GM12892 (cell line): ENCODE results near the gene FAAP24.

ENCODE experiments used
- POLR2A ChIP-seq: IDR thresholded peaks from 2 replicates; pipeline ENCODE4 v1.6.1; 2011; ENCODE audit warnings: low read depth, low read length, control low read depth
- POLR2AphosphoS5 ChIP-seq: IDR thresholded peaks from 2 replicates; pipeline ENCODE4 v1.6.1; 2011; ENCODE audit warnings: low read depth, low read length, control low read depth
- TAF1 ChIP-seq: IDR thresholded peaks from 2 replicates; pipeline ENCODE4 v1.6.1; 2011; ENCODE audit warnings: low read depth, mild to moderate bottlenecking, control low read depth, low read length, borderline replicate concordance

GRCh38 chr19:33008738-33009137 is 36.7 kb downstream of the FAAP24 start:
- TF ChIP-seq POLR2A (no peak), POLR2AphosphoS5 (no peak), TAF1 (no peak)
